ENCODE results near the gene AGGF1.
"Not testable (repeated sequence)": the region's sequence is repeated elsewhere in the genome, so short reads cannot be mapped to it uniquely, and the experiment has no call there.

Gene AGGF1

DNA sequence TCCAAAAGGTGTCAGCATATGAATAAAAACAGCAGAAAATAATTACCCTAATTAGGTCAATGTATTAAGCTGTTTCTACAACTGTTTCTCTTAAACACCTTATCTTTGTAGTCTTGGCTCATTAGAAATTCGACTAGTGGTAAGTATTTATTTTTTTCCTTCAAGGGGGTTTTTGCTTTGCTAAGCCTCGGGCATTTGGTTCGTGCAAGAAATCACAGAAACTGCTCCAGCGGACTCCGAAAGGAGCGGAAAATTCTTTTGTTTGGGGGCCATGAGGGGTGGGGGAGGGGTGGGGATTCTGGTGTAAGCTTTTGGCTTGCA lies 56.1 kb downstream of the AGGF1 start:
- no peak for DNase-seq (ENCODE audit: low read depth)

DNA sequence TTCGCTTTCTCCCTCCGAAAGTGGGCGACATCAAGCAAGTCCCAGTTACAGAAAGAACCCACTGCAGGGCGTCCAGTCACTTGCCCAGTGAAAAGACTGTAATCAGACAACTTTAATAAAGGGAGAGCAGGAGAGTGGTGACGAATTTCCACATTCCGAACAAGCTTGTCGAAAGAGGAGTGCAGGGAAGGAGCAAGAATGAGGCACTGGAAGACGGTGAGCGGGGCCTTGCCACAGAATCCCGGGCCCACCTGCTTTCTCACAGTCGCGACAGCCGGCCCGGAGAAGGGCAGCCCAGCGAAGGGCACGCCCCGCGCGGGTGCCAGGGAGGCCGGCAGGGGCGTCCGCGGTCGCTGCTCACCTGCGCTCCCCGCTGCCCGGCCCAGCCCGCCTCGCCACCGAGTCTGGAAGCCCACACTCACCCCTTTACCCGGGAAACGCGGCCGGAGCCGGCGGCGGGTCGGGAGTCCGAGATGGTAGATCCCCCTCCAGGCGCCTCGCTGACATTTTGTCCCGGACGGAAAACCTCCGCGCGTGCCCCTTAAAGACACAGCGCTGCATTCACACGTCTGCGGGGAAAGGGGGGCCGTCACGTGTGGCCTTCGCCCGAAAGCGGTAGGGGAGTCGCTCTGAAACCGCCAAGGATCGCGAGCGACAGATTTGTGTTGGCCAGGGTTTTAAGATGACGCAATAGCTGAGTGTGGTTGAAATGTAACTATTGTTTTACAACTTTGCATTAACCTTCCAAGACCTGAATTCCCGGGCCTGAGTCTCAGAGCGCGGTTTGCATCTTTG lies 56.7 kb downstream of the AGGF1 start, which contains the start of gene ZBED3:
ZBED3 (minus strand) TSS at position 597 of the 795 bp plus-strand sequence. CDS start 9,407 bp downstream, outside the sequence.
- peak; percentile 41 for DNase-seq (ENCODE audit: low read depth)

DNA sequence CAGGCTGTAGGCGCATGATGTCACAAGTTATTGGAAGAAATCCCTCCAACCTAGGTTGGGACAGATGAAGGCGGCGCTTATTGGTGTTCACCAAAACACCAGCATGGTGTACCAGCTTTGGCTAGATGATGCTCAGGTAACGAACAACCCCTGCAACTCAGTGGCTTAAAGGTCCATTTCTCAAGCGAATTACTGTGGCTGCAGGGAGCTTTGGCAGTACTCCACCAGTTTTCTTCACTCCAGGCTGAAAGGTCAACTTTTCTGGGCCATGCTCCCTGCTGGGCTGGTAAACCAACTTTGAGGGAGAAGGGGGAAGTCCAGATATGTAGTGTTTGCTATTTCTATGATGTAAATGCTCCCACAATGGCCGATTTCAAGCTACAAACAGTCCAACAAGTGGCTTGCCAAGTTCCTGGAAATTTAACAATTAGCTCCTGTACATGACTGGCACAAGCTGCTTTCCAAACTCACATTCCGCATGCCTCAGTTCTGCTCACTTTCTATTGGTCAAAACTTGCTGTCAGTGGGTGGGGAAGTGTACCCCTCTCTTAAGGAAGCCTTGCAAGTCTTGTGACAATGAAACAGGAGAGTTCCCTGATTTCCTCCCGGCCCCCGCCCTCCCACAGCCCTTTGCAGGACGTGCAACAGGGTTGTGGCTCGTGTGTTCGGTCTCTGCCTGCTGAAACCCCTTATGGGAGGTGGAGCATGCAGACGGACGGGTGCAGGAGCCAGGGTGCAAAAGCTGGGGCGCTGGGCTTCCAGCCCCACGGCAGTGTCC lies 57.5 kb downstream of the AGGF1 start:
- DNase-seq (ENCODE audit: low read depth) = no peak

DNA sequence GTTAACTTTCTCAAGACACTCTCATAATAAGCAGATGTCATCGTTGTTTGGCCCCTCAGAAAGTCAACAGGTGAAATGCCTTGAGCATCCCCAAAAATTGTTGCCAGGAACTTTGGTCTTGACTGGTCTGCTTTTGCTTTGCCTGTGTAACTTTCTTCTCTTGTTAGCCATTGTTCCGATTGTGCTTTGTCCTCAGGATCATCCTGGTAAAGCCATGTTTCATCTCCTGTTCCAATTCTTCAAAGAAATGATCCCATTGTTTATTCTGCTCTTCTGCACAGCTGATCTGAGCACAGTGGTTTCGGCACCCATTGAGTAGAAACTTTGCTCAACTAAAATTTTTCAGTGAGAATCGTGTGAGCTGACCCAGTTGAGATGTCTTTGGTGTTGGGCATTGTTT lies 65.0 kb downstream of the AGGF1 start:
- DNase-seq (ENCODE audit: low read depth) = no peak

DNA sequence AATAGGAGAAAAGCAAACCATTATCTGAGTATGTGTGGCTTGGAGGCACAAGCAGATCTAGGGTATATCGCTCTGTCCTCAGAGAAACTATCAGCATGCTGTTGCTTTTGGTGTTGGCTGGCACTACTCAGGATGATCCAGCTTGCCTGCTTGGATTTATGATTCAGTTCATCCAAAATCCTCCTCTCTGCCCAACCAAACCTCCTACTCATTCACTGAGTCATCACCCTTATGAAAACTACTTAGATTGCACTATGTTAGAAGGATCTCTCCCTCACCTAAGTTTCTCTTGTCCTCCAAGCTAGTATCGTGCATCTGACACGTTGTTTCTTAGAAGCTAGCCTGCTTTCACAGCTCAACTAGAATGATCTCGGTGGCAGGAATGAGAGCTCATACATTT lies 71.1 kb downstream of the AGGF1 start:
- no peak for DNase-seq (ENCODE audit: low read depth)

DNA sequence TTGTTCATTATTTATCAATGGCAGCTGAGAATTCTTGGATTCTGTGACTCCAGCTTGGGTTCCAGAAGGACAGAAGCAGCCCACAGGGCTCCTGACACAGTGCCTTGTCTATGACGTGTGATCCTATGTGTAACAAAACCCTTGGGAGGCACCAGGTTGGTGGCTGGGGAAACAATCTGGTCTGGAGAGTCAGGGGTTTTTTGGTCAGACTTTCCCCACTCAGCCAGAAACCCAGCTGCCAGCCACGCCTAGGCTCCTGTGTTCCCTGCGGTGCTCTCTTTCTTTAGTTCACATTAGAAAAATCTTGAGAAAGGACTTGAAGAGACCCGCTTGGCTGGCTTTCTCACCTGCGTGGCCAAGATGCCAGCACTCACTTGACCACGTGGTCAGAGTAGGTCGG lies 72.3 kb downstream of the AGGF1 start:
- DNase-seq (ENCODE audit: low read depth) = no peak

DNA sequence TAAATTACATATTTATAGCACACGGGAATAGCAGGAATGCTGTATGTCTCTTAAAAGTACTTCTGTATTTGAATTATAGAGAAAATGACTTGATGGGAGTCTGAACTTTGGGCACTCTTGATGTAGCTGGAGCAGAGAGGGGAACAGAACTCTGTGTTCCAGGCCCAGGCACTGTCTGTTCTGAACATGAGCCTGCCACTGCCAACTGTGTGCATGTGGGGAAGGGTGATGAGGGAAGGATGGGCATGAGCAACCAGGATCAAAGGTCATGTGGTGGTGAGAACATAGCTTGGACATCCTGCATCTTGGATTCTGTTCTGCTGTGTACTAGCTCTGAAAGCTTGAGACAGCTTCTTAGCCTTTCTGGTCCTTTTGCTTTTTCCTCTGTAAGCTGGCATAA lies 73.3 kb downstream of the AGGF1 start:
- no peak for DNase-seq (ENCODE audit: low read depth)

DNA sequence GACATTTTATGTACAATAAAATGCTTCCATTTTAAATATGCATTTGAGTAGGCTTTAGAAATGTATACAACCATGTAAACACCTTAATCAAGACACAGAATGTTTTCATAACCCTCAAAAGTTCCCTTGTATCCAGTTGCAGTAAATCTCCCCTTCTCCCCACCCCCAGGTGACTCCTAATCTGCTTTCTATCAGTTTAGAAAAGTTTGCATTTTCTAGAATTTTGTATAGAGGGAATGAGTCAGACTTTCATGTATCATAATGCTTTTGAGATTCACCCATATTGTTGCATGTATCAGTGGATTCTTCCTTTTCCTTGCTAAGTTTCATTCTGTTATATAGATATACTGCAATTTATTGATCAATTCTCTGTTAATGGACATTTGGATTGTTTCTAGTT lies 74.6 kb downstream of the AGGF1 start:
- no peak for DNase-seq (ENCODE audit: low read depth)

DNA sequence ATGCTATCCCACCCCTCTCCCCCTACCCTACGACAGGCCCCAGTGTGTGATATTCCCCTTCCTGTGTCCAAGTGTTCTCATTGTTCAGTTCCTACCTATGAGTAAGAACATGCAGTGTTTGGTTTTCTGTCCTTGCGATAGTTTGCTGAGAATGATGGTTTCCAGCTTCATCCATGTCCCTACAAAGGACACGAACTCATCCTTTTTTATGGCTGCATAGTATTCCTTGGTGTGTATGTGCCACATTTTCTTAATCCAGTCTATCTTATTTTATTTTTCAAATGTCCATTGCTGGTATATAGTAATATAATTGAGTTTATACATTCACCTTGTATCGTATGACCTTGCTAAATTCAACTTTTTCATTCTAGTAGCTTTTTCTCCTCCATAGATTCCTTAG lies 76.8 kb downstream of the AGGF1 start:
- not testable (repeated sequence) for DNase-seq (ENCODE audit: low read depth)
